Measurements from ENCODE around the gene NOP14.

GRCh38 chr4:2962614-2963174 lies 512 bp downstream of the NOP14 start:
- TF ChIP-seq POLR2A (IDR thresholded peaks at IDR 0.05; ENCODE audit: low read depth, low read length): no peak; the same call in 1 of the 2 replicates
- no peak for TF ChIP-seq TAF1 (IDR thresholded peaks at IDR 0.05; ENCODE audit: low read depth, low read length)
- no peak; the same call in 1 of the 2 replicates for TF ChIP-seq POLR2AphosphoS5 (IDR thresholded peaks at IDR 0.05; ENCODE audit: low read depth, low read length)
- TF ChIP-seq POU2F2 (IDR thresholded peaks at IDR 0.05; ENCODE audit: low read depth, low read length): no peak
- TF ChIP-seq PAX5 (IDR thresholded peaks at IDR 0.05; ENCODE audit: insufficient read depth, low read length, severe bottlenecking): no peak
- TF ChIP-seq SPI1 (IDR thresholded peaks at IDR 0.05; ENCODE audit: low read depth, low read length): no peak

Data from GM12891 (cell line).